GM04504 (cell line): ENCODE data around the gene MYL7.
A peak's percentile ranks its signal among the peaks of the same experiment; 100 is the strongest.
"Not testable (repeated sequence)": the region's sequence is repeated elsewhere in the genome, so short reads cannot be mapped to it uniquely, and the experiment has no call there.

ENCODE experiments used
- DNase-seq: peaks from one replicate; pipeline ENCODE4 v3.0.0-alpha.2; 2012; ENCODE audit warnings: low read depth

The MYL7 gene

DNA sequence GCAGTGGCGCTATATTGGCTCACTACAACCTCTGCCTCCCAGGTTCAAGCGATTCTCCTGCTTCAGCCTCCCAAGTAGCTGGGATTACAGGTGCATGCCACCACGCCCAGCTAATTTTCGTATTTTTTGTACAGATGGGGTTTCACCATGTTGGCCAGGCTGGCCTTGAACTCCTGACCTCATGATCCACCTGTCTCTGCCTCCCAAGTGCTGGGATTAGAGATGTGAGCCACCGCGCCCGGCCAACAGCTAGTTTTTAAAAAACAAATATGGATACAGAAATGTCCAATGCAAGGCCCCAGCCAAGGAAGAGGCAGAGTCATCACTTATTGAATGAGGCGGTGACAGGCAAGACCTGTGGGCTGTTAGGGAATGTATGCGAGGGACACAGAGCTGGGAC is 30.8 kb upstream of the MYL7 start:
- DNase-seq, result not testable (repeated sequence)

GRCh38 chr7:44167920-44168319 is 26.8 kb upstream of the MYL7 start:
- no peak for DNase-seq

- DNase-seq, result peak; percentile 78
These were observed 22.5 kb upstream of the MYL7 start for GRCh38 chr7:44163591-44163990.

GRCh38 chr7:44162785-44163395 is 21.8 kb upstream of the MYL7 start:
- DNase-seq, result no peak

DNA sequence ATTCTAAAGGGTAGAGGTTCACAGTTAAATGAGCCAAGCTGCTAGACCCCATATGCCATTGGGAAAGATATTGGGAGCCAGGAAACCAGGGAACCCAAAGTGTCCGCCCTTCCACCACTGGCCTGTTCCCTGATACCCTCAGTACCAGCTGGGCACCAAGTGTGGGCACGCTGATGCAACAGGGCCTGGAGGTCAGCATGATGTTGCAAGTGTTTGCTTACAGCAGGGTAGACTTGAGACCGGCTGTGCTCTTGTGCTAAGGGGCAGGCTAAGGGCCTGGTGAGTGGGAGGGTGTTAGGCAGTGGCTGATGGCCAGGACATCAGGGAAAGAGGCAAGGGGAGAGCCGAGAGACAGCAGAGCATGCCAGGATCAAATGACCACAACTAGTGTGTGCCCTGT is 21.0 kb upstream of the MYL7 start:
- DNase-seq, result no peak

DNA sequence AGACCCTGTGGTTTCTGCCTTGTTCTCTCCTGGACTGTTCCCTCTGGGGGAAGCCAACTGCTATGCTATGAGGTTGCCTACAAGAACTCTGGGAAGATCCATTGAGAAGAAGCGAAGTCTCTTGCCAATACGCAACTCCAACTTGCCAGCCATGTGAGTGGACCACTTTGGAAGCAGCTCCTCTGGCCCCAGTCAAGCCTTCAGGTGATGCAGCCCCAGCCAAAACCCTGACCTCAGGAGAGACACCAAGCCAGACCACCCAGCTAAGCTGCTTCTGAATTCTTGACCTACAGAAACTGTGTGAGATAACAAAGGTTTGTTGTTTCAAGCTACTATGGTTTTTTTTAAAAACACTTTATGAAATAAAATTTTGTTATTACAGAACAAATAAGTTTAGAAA is 20.2 kb upstream of the MYL7 start:
- no peak for DNase-seq

DNA sequence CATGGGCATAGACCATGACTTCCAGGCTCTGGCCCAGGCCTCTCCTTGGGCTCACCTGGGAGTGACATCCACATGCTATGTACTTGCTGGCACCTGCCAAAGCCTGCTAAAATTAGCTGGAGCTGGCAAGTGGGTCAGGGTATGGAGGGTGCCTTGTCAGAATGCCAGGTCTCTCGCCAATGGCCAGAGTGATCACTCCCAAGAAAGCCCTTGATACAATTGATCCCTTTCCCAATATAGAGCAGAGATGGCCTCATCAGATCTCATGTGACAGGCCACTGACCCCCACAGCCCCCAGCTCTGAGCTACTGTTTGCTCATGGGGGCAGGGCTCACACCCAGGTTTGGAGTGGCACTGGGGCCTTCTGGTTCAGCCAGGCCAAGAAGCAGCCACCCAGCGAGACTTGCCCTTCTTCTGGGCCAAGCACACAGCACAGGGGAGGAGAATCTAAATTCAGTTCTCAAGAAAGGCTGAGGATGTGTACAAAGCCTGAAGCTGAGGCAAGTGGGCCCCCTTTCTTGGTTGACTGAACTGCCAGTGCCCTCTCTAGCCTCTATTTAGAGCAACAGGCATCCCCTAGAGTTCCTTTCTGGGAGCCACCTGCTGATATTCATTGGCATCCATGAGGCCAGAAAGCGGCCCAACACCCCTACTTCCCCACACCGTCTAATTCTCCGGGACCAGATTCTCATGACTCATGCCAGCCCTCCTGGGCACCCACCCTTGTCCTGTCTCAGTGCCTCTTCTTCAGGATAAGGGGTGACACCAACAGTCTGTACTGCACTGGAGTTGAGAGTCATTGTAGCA is 18.9 kb upstream of the MYL7 start:
- DNase-seq, result no peak

DNA sequence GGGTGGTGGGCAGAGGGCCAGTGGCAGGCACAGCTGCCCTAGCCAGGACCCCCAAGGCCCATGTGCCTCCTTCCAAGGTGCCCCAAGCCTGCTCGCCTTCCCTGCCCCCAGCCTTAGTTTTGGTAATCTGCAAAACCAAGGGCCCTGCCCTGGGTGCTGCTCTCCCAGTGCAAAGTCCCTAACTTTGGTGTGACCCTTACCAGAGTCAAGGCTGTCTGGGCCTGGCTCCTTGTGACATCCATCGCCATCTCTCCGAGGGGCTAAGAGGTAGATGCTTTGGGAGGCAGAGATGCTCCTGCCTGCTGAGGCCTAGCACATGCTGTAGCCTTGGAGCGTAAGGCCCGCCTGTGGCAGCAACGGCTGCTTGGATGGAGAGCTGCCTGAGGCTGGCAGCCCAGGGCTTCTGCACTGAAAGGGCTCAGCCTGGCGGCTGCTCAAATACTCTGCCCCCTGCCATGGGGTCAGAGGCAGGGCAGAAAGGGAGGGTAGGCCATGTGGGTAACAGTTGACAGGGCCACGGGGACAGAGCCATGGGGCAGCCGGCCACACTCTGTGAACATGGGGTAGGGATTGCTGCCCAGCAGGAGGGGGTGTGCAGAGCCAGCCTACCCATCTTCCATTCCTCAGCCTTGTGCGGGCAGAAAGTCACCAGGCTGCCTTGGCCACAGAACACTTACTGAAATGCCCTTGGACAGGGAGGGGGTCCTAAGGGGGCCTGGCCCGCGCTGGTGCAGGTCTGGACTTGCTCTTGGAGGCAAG is 17.9 kb upstream of the MYL7 start:
- no peak for DNase-seq

DNA sequence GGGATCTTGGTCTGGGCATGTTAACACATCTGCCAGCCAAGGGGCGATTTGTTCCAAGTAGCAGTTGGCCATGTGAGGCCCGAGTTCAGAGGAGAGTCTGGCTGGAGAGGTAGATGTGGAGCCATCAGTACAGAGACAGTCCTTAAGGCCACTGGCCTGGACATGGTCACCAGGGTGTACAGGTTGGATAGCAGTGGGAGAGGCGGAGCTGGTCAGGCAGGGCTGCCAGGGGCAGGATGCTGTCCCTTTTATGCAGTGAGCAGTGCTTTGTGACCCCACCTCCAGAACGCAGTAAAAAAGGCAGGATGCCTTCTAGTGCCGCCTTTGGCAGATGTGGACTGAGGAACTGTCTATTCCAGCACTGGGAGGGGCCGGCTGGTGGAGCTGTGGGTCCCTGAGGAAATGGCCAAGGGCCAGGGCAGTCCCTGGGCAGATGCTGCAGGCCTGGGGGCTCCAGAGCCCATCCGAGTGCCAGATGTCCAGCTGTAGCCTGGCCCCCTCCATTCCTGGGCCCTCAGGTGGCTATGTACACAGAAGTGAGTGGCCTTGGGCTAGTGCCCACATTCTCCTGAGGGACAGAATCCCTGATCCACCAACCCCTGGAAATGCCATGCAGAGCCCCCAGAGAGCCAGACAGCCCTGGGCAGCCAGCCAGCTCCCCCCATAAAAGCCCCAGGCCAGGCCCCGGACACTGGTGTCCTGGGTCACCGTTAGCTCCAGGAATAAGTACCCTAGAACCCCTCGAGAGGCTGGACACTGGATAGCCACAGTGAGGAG is 17.2 kb upstream of the MYL7 start:
- DNase-seq, result no peak

DNA sequence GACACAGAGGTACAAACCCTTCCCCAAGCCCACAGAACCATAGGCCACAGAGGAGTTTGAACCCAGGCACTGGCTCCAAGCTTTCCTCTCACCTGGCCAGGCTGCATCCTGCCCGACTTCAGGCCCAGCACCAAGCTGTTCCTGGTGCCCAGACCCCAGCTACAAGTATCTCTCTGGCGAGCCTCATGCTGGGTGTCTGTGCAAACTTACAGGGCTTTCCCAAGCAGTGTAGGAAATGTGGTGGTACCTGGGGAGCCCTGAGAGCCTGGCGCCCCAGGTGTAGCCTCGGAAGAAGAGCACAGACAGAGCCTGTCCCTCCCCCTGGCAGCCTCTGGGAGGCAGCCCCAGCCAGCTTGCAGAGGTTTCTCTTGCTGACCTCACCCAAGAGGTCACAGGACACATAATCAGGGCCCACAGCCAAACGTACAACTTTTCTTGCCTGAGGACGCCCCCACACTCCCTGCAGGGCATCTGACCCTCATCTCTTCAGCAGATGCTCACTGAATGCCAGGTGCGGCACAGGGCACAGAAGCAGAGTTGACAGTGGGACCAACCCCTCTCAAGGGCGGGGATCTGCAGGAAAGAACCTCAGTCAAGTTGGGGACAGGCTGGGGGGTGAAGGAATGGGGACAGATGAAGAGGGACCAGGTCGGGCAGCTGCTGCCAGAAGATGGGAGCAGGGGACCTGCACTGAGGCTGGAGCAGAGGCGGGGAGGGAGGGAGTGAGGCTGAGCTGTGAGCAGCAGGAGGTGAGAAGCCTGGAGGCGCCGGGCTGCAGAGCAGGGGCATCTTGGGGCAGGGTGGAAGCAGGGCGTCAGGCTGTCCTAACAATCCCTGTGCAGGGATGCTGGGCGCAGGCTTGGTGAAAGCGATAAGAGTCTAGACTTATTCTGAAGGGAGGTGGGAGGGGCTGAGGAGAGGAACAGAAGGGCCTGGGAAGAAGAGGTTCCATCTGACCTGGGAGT is 16.3 kb upstream of the MYL7 start:
- no peak for DNase-seq

- no peak for DNase-seq
These were observed 15.4 kb upstream of the MYL7 start for GRCh38 chr7:44156453-44157010.

DNA sequence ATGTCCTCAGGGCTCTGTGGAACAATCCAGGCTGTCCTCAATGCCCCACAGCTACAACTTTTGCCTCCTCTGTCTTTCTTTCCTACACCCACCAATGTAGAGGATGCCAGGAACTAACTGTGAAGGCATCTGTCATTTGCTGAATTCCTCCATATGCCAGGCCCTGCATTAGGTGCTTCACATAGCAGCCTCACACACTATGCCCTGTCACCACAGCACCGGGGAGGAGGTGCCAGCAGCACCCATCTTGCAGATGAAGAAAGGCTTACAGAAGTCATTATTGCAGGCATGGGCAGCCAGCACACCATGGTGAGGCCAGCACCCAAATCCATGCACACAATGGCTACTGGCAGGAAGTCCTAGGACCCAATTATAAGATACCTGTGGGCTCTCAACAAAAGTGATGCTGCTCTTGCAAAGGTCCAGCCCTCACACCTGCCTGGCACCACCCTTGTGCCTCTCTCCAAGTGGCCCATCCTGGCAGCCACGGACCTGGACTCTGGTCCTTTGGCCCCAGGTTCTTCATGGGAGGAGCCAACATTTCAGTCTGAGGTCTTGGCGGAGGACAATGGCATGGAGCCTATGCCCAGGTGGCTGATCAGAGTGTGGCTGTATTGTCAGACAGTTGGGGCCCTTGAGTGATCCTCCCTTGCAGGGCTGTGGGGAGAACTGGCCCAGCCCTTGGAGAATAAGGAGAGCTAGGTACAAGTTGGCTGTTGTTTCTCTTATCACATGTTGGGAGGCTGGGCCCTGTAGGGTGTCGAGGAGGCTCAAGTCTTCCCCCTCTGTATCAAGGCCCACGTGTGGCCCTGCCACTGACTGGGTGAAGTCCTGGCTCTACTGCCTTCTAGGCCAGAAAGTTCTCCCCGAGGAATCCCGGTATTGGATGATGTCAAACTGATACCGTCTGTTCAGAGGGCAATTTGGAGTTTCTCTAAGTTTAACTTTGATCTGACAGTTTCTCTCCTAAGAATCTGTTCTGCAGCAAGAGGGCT is 14.4 kb upstream of the MYL7 start:
- DNase-seq, result no peak

DNA sequence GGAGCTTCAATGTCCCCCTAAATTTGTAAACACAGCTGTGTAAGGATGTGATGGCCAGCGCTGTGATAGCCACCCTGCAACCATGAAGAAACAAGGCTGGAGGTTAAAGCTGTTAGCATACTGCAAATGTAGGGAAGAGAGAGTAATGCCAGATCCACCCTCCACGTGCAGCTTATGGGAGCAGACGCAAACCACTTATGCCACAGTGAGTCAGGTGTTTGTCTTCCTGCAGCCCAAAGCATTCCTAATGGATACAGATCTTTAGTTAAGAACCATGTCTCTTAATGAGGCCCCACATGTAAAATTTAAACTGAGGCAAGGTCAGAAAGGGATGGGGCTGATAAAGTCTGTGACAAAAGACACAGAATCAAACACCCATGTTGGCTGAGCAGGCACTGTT is 13.6 kb upstream of the MYL7 start:
- DNase-seq, result no peak

- DNase-seq, result no peak
These were observed 12.8 kb upstream of the MYL7 start for GRCh38 chr7:44153948-44154335.

GRCh38 chr7:44152971-44153947 is 12.1 kb upstream of the MYL7 start:
- no peak for DNase-seq

GRCh38 chr7:44151956-44152355 is 10.8 kb upstream of the MYL7 start:
- DNase-seq, result no peak

- no peak for DNase-seq
These were observed 10.1 kb upstream of the MYL7 start for GRCh38 chr7:44150966-44151941.
